GM12878 (cell line): ENCODE measurements around the gene GPRASP2.
"Not testable (repeated sequence)": the region's sequence is repeated elsewhere in the genome, so short reads cannot be mapped to it uniquely, and the experiment has no call there.

ENCODE experiments used
- CTCF ChIP-seq, 3 experiments: IDR thresholded peaks in 2 of 3; conservative IDR thresholded peaks in 1 of 3; 2 replicates each; pipeline ENCODE4 v1.5.1; 2011; ENCODE audit warnings: low read depth in 3 of 3, low read length in 3 of 3, mild to moderate bottlenecking in 3 of 3, control low read depth in 2 of 3, moderate library complexity in 2 of 3, inconsistent platforms in 1 of 3, mixed read lengths in 1 of 3; ENCODE audit not compliant: control insufficient read depth in 2 of 3, insufficient read depth in 1 of 3; ENCODE audit errors: extremely low read depth in 1 of 3
- EZH2 ChIP-seq: IDR thresholded peaks from 2 replicates; pipeline ENCODE4 v1.6.1; 2012; ENCODE audit warnings: low read depth, mild to moderate bottlenecking, control low read depth, inconsistent platforms, low read length, borderline replicate concordance; ENCODE audit not compliant: control insufficient read depth
- NBN ChIP-seq: fragments of 450-650 bp; IDR thresholded peaks from 2 replicates; pipeline ENCODE4 v1.6.1; 2016
- NR2C2 ChIP-seq: IDR thresholded peaks from 2 replicates; pipeline ENCODE4 v1.6.1; 2011; ENCODE audit warnings: borderline replicate concordance, low read depth; ENCODE audit not compliant: control insufficient read depth, insufficient read length
- REST ChIP-seq: IDR thresholded peaks from 2 replicates; pipeline ENCODE4 v1.6.1; 2012; ENCODE audit warnings: mild to moderate bottlenecking, low read depth, low read length
- YY1 ChIP-seq: IDR thresholded peaks from 2 replicates; pipeline ENCODE4 v1.6.1; 2011; ENCODE audit warnings: low read depth, mild to moderate bottlenecking, low read length
- ZNF274 ChIP-seq: IDR thresholded peaks from one replicate; pipeline ENCODE4 v1.8.0; 2011; ENCODE audit not compliant: insufficient read length, insufficient read depth

DNA sequence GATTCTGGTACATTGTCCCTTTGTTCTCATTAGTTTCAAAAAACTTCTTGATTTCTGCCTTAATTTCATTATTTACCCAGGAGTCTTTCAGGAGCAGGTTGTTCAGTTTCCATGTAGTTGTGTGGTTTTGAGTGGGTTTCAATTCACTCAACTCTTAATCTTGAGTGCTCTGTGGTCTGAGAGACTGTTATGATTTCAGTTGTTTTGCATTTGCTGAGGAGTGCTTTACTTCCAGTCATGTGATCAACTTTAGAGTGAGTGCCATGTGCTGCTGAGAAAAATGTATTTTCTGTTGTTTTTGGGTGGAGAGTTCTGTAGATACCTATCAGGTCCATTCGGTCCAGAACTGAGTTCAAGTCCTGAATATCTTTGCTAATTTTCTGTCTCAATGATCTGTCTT lies 45.2 kb upstream of the GPRASP2 start:
- not testable (repeated sequence) for TF ChIP-seq YY1; ZNF274; NBN; CTCF (IDR thresholded peaks at IDR 0.05 in 2 of 3, conservative IDR thresholded peaks at IDR 0.05 in 1 of 3; ENCODE audit: control insufficient read depth in 2 of 3, extremely low read depth in 1 of 3, insufficient read depth in 1 of 3, low read depth in 3 of 3, low read length in 3 of 3); REST; EZH2; NR2C2
